GM12878 (cell line): ENCODE measurements around the gene AQP7. TPM values are rescaled to one million over a fixed set of nuclear protein-coding genes. Genes with fewer than 3 reads are reported as not detected.

Experiments used
- ATAC-seq: fragments of 200-7000 bp; cut with Tn5 transposase; 3 replicates; pipeline ENCODE4 v1.9.1; 2020; ENCODE audit warnings: mild to moderate bottlenecking, moderate library complexity
- BruUV-seq: library from RNA; stranded (reverse); fragments of 400-500 nt; replicated peaks from 2 replicates; lab custom pipeline; 2021; lab: Mats Ljungman, UMichigan
- CTCF ChIA-PET: fragments of 300-600 bp; sonication (Branson Sonifier 250); formaldehyde crosslinking; extraction: SDS; loops from one replicate; lab custom pipeline; 2021; ENCODE audit warnings: inconsistent platforms; lab: Yijun Ruan, JAX
- POLR2A ChIA-PET: fragments of 350-600 bp; formaldehyde crosslinking; extraction: SDS; loops from one replicate; lab custom pipeline; 2021; ENCODE audit warnings: inconsistent platforms; lab: Charles Lee
- RAD21 ChIA-PET: fragments of 300-600 bp; sonication (Branson Sonifier 250); formaldehyde crosslinking; loops from one replicate; lab custom pipeline; 2023; ENCODE audit warnings: antibody characterized with exemption; ENCODE audit not compliant: unreplicated experiment; lab: Charles Lee
- SMC1A ChIA-PET: fragments of 300-600 bp; sonication (Branson Sonifier 250); formaldehyde crosslinking; loops from one replicate; lab custom pipeline; 2023; ENCODE audit not compliant: unreplicated experiment, uncharacterized antibody; lab: Charles Lee
- DNase-seq: peaks from one replicate; pipeline ENCODE4 v3.0.0-alpha.2; 2011; ENCODE audit warnings: low read depth, low spot score
- FAIRE-seq: peaks from 3 replicates; lab custom pipeline; 2011; peaks lifted over from hg19 to GRCh38; lab: Jason Lieb, UNC
- H2AFZ ChIP-seq: 2 replicates; pipeline ENCODE4 v1.6.0; 2011; ENCODE audit warnings: low read depth, low read length, control low read depth; ENCODE audit not compliant: control insufficient read depth
- H3K27ac ChIP-seq: 2 replicates; pipeline ENCODE4 v1.5.1; 2011; ENCODE audit warnings: control low read depth; ENCODE audit not compliant: control insufficient read depth, insufficient read depth
- H3K27me3 ChIP-seq, 2 experiments: replicated peaks in 1 of 2; 2 replicates each; pipeline versions ENCODE4 v1.6.0 to v1.6.1; 2011; ENCODE audit warnings: low read length in 1 of 2; ENCODE audit not compliant: control insufficient read depth in 2 of 2, insufficient read depth in 2 of 2
- H3K36me3 ChIP-seq, 2 experiments: 2 replicates each; pipeline ENCODE4 v1.5.1; 2011; ENCODE audit warnings: low read length in 1 of 2; ENCODE audit not compliant: control insufficient read depth in 2 of 2, insufficient read depth in 2 of 2
- H3K4me1 ChIP-seq: 2 replicates; pipeline ENCODE4 v1.6.1; 2011; ENCODE audit warnings: mild to moderate bottlenecking, low read length, moderate library complexity, mixed read lengths; ENCODE audit not compliant: control insufficient read depth, insufficient read depth
- H3K4me2 ChIP-seq: 2 replicates; pipeline ENCODE4 v1.6.0; 2011; ENCODE audit warnings: control low read depth; ENCODE audit not compliant: control insufficient read depth, insufficient read depth
- H3K4me3 ChIP-seq: fragments of 200-600 bp; sonication (generic); 2 replicates; pipeline ENCODE4 v1.5.1; 2016
- H3K79me2 ChIP-seq: 2 replicates; pipeline ENCODE4 v1.6.0; 2011; ENCODE audit warnings: low read length; ENCODE audit not compliant: control insufficient read depth, insufficient read depth
- H3K9ac ChIP-seq: 2 replicates; pipeline ENCODE4 v1.8.0; 2011; ENCODE audit warnings: low read length, control low read depth, mixed read lengths; ENCODE audit not compliant: control insufficient read depth, insufficient read depth
- H3K9me3 ChIP-seq: replicated peaks from 3 replicates; pipeline ENCODE4 v1.5.1; 2011; ENCODE audit warnings: mild to moderate bottlenecking, low read length; ENCODE audit not compliant: control insufficient read depth, insufficient read depth
- H4K20me1 ChIP-seq: 2 replicates; pipeline ENCODE4 v1.6.0; 2011; ENCODE audit not compliant: control insufficient read depth, insufficient read depth
- ASH2L ChIP-seq: fragments of 300-600, 200-600 bp; sonication (generic); IDR thresholded peaks from 2 replicates; pipeline ENCODE4 v1.6.1; 2017; ENCODE audit warnings: low read depth, mild to moderate bottlenecking, borderline replicate concordance
- ATF7 ChIP-seq: fragments of 450-650 bp; IDR thresholded peaks from 2 replicates; pipeline ENCODE4 v1.6.1; 2016; ENCODE audit warnings: low read depth, mild to moderate bottlenecking
- CHD2 ChIP-seq: IDR thresholded peaks from 2 replicates; pipeline ENCODE4 v1.6.1; 2011; ENCODE audit warnings: low read depth, low read length, improper control_type of control experiment, borderline replicate concordance
- CREB1 ChIP-seq: IDR thresholded peaks from 2 replicates; pipeline ENCODE4 v1.6.1; 2012; ENCODE audit warnings: low read depth, mild to moderate bottlenecking, inconsistent platforms
- FOS ChIP-seq: IDR thresholded peaks from 3 replicates; pipeline ENCODE4 v1.6.1; 2011; ENCODE audit warnings: borderline replicate concordance; ENCODE audit not compliant: insufficient read length; ENCODE audit errors: extremely low read depth
- FOXK2 ChIP-seq: fragments of 450-650 bp; IDR thresholded peaks from 2 replicates; pipeline ENCODE4 v1.6.1; 2017; ENCODE audit warnings: mild to moderate bottlenecking, moderate library complexity
- HDAC6 ChIP-seq: fragments of 200-600 bp; sonication (generic); IDR thresholded peaks from one replicate; pipeline ENCODE4 v1.8.0; 2017; ENCODE audit warnings: antibody characterized with exemption; ENCODE audit not compliant: unreplicated experiment
- JUND ChIP-seq: IDR thresholded peaks from 2 replicates; pipeline ENCODE4 v1.6.1; 2012; ENCODE audit warnings: low read depth, mild to moderate bottlenecking, low read length, improper control_type of control experiment, moderate library complexity
- PAX5 ChIP-seq: IDR thresholded peaks from 2 replicates; pipeline ENCODE4 v1.6.1; 2011; ENCODE audit warnings: low read depth, low read length, borderline replicate concordance
- POLR2A ChIP-seq: IDR thresholded peaks from 2 replicates; pipeline ENCODE4 v1.6.1; 2011; ENCODE audit warnings: low read depth, mild to moderate bottlenecking, low read length
- SMC3 ChIP-seq: IDR thresholded peaks from 2 replicates; pipeline ENCODE4 v1.6.1; 2011; ENCODE audit warnings: low read length, improper control_type of control experiment, borderline replicate concordance
- SREBF1 ChIP-seq: IDR thresholded peaks from 2 replicates; pipeline ENCODE4 v1.6.1; 2012; ENCODE audit warnings: mild to moderate bottlenecking, low read length
- STAT1 ChIP-seq: fragments of 450-650 bp; conservative IDR thresholded peaks from 2 replicates; pipeline ENCODE4 v1.6.1; 2014; ENCODE audit warnings: antibody characterized with exemption, mild to moderate bottlenecking
- TCF12 ChIP-seq: IDR thresholded peaks from 2 replicates; pipeline ENCODE4 v1.6.1; 2011; ENCODE audit warnings: low read depth, mild to moderate bottlenecking, low read length
- TCF3 ChIP-seq: IDR thresholded peaks from 2 replicates; pipeline ENCODE4 v1.6.1; 2012; ENCODE audit warnings: low read depth, mild to moderate bottlenecking, low read length, borderline replicate concordance; ENCODE audit not compliant: insufficient read depth
- ZNF217 ChIP-seq: fragments of 450-650 bp; IDR thresholded peaks from 2 replicates; pipeline ENCODE4 v1.6.1; 2017; ENCODE audit warnings: antibody characterized with exemption, mild to moderate bottlenecking
- ZNF274 ChIP-seq: IDR thresholded peaks from one replicate; pipeline ENCODE4 v1.8.0; 2011; ENCODE audit not compliant: insufficient read length, insufficient read depth
- WGBS: methylation state at CpG from one replicate; pipeline ENCODE4 v1.1.6; 2016; ENCODE audit warnings: low lambda C conversion rate; ENCODE audit not compliant: insufficient replicate concordance, insufficient coverage; ENCODE audit errors: missing lambda C conversion rate; 5-methylcytosine and 5-hydroxymethylcytosine counted together
- in situ Hi-C: fragments of 300-500 bp; cut with MboI; formaldehyde crosslinking; loops from 9 replicates; pipeline ENCODE4 v1.14.3; 2018; ENCODE audit warnings: mixed read lengths
- intact Hi-C: fragments of 100-400 bp; cut with micrococcal nuclease; formaldehyde crosslinking; loops from one replicate; pipeline ENCODE4 v1.14.2; 2022; ENCODE audit not compliant: unreplicated experiment
- polyA plus RNA-seq, 11 experiments: library from polyadenylated mRNA; depleted of rRNA in 4 of 11; unstranded in 6 of 11; stranded (reverse) in 5 of 11; fragments of >200 nt; fragmentation: Nextera tagmentation in 4 of 11; fragmentation: Illumina TruSeq in 1 of 11; extraction: Ambion mirVana in 4 of 11; extraction: Trizol in 1 of 11; gene quantifications; 1 replicate in 1 of 11; 2 replicates in 10 of 11; pipeline versions ENCODE4 v1.2.1 to v1.2.3, GENCODE V29; 2011 to 2016; ENCODE audit warnings: inconsistent platforms in 2 of 11, missing spikeins in 2 of 11, low read depth in 1 of 11
- total RNA-seq, 4 experiments: library from RNA; depleted of rRNA in 3 of 4; stranded (reverse); fragments of >200 nt in 3 of 4; fragmentation: Illumina TruSeq in 1 of 4; extraction: Trizol in 1 of 4; gene quantifications; 2 replicates each; pipeline versions ENCODE4 v1.2.1 to v1.2.3, GENCODE V29; 2013 to 2021
- TF ChIP-seq, protein P1 (sequence below): IDR thresholded peaks from 2 replicates; pipeline ENCODE4 v1.6.1; 2011; ENCODE audit warnings: low read depth, mild to moderate bottlenecking, low read length, moderate library complexity, borderline replicate concordance; ENCODE audit errors: extremely low read depth
- TF ChIP-seq, protein P2 (sequence below): fragments of 450-650 bp; IDR thresholded peaks from 2 replicates; pipeline ENCODE4 v1.6.1; 2017; ENCODE audit warnings: low read depth, mild to moderate bottlenecking, moderate library complexity
- TF ChIP-seq, protein P3 (sequence below): IDR thresholded peaks from 2 replicates; pipeline ENCODE4 v1.6.1; 2012; ENCODE audit warnings: low read length, inconsistent platforms

The AQP7 gene
- total and polyA plus RNA-seq, 10 of the 15 experiments (the other 5 are each of a cell fraction or from before 2014, with no cell fraction given): 0.04 to 0.18 (median 0.04) TPM; not detected in 7

DNA sequence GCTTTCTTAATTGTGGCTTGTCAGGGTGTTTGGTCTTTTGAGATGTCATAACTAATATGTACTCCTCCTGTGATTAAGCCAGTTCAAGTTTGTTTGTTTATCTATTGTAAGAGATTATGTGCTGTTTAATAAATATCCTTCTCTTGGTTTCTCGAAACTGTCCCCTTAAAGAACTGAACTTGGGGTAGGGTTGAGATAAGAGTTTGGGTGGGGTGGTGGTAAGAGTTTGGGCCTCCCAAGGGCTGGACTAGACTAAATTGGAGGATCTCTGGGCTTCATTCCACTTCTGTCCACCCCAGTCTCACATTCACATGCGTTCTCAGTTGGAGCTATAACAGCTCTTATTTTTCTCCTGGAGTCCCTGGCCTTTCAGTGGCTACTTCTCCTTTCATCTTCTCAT is 38.2 kb downstream of the AQP7 start:
- no peaks in the 10 kb centered on the region for H3K79me2 ChIP-seq
- no peaks in the 10 kb centered on the region for H3K9me3 ChIP-seq
- FAIRE-seq (no peak), DNase-seq (no peak), ATAC-seq (no peak)
- H3K36me3 ChIP-seq: peaks cover 18 to 23% of the 10 kb centered on the region in 2 experiments
- no peak overlapping the region for H3K4me3 ChIP-seq
- in situ Hi-C loops (no loop called here), intact Hi-C loops (no loop called here)
- SMC1A ChIA-PET: no interaction called here
- RAD21 ChIA-PET: no interaction called here
- POLR2A ChIA-PET: no interaction called here
- WGBS: 94% methylated on average over 2 of the region's 2 CpGs
- H2AFZ ChIP-seq: no peak overlapping the region
- H3K4me2 ChIP-seq: no peak overlapping the region
- CTCF ChIA-PET: interaction anchor here (1.7 kb wide), 1 partner anchor 9 kb away, joined by 4 read pairs; no protein-coding TSS in a partner anchor
- H3K27ac ChIP-seq: no peak overlapping the region
- no peak for TF ChIP-seq HDAC6
- no peak for TF ChIP-seq TCF3
- no peak for TF ChIP-seq TCF12
- TF ChIP-seq ATF7: no peak
- no peak for TF ChIP-seq ASH2L
- no peak for TF ChIP-seq CHD2
- TF ChIP-seq ZNF274: no peak
- TF ChIP-seq, protein P1, sequence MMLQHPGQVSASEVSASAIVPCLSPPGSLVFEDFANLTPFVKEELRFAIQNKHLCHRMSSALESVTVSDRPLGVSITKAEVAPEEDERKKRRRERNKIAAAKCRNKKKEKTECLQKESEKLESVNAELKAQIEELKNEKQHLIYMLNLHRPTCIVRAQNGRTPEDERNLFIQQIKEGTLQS: no peak
- TF ChIP-seq PAX5: no peak
- TF ChIP-seq POLR2A: no peak
- no peak for TF ChIP-seq SREBF1
- TF ChIP-seq STAT1: no peak
- no peak for TF ChIP-seq SMC3
- TF ChIP-seq, protein P2, sequence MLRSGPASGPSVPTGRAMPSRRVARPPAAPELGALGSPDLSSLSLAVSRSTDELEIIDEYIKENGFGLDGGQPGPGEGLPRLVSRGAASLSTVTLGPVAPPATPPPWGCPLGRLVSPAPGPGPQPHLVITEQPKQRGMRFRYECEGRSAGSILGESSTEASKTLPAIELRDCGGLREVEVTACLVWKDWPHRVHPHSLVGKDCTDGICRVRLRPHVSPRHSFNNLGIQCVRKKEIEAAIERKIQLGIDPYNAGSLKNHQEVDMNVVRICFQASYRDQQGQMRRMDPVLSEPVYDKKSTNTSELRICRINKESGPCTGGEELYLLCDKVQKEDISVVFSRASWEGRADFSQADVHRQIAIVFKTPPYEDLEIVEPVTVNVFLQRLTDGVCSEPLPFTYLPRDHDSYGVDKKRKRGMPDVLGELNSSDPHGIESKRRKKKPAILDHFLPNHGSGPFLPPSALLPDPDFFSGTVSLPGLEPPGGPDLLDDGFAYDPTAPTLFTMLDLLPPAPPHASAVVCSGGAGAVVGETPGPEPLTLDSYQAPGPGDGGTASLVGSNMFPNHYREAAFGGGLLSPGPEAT: no peak
- TF ChIP-seq FOXK2: no peak
- TF ChIP-seq CREB1: no peak
- no peak for TF ChIP-seq JUND
- TF ChIP-seq, protein P3, sequence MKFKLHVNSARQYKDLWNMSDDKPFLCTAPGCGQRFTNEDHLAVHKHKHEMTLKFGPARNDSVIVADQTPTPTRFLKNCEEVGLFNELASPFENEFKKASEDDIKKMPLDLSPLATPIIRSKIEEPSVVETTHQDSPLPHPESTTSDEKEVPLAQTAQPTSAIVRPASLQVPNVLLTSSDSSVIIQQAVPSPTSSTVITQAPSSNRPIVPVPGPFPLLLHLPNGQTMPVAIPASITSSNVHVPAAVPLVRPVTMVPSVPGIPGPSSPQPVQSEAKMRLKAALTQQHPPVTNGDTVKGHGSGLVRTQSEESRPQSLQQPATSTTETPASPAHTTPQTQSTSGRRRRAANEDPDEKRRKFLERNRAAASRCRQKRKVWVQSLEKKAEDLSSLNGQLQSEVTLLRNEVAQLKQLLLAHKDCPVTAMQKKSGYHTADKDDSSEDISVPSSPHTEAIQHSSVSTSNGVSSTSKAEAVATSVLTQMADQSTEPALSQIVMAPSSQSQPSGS: no peak
- no peak for TF ChIP-seq FOS
- no peak for TF ChIP-seq ZNF217
- no TSS peak for BruUV-seq
- H3K9ac ChIP-seq: no peak overlapping the region
- no peaks in the 10 kb centered on the region for H4K20me1 ChIP-seq
- no peaks in the 10 kb centered on the region for H3K27me3 ChIP-seq
- H3K4me1 ChIP-seq: no peaks in the 10 kb centered on the region
